Body of pancreas (tissue), 4 donors: ENCODE measurements around the gene RIPK4.

ENCODE experiments used
- POLR2A ChIP-seq, 3 donors: fragments of 450-650 bp; IDR thresholded peaks; one replicate each; pipeline ENCODE4 v1.6.1; 2016; ENCODE audit warnings: antibody characterized with exemption in 3 of 3, mild to moderate bottlenecking in 2 of 3
- TF ChIP-seq, protein P1 (sequence below), 7 experiments: fragments of 450-650 bp in 4 of 7; fragments of 200-600 bp in 3 of 7; sonication (generic) in 3 of 7; IDR thresholded peaks; one replicate each; pipeline ENCODE4 v1.5.1; 2016 to 2019; ENCODE audit warnings: antibody characterized with exemption in 7 of 7

DNA sequence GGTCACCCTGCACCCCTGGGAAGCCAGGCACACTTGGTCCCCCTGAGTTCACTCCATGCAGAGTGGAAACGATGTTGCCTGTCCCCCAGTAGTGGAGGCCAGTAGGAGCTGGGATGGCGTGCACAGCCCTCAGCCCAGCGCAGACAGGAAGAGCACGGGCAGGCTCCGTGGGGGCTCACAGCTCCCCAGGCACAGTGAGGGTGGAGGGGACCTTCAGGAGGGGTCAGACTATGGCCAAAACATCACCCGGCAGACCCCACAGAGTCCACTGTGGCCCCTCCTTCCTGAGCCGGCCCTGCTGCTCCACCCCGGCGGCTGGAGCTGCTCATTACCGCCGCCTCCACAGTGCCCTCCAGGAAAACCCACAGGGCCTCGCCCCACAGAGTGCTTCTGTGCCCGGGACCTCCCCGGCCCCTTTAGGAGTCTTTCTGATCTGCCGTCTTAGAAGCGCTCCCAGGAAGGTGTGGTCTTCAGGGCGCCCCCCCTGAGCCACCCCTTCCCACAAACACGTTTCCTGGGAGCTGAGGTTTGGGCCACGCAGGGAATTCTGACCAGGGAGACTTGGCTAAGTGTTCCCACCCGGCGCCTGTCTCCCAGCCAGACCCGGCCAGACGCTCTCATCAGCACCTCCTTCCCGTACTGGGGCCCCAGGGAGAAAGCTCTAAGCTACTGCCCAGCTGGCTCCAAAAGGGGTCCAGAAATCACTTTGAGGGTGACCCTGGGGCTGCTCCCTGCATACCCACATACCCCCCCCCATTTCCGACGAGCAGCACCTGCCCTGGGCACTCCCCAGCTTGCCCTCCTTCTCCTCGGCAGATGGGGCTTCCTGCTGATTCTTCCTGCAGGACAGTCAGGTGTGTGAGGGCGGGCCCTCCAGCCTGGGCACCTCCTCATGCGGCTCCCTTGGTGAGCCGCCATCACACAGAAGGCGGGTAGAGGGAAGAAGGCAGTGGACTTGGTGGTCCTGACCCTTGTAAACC is 38.8 kb downstream of the RIPK4 start:
- TF ChIP-seq, protein P1, sequence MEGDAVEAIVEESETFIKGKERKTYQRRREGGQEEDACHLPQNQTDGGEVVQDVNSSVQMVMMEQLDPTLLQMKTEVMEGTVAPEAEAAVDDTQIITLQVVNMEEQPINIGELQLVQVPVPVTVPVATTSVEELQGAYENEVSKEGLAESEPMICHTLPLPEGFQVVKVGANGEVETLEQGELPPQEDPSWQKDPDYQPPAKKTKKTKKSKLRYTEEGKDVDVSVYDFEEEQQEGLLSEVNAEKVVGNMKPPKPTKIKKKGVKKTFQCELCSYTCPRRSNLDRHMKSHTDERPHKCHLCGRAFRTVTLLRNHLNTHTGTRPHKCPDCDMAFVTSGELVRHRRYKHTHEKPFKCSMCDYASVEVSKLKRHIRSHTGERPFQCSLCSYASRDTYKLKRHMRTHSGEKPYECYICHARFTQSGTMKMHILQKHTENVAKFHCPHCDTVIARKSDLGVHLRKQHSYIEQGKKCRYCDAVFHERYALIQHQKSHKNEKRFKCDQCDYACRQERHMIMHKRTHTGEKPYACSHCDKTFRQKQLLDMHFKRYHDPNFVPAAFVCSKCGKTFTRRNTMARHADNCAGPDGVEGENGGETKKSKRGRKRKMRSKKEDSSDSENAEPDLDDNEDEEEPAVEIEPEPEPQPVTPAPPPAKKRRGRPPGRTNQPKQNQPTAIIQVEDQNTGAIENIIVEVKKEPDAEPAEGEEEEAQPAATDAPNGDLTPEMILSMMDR (IDR thresholded peaks at IDR 0.05): no peak
- no peak for TF ChIP-seq POLR2A (IDR thresholded peaks at IDR 0.05)
